WTC11 (cell line): ENCODE data around the gene S100A7.

Experiments
- AR ChIP-seq: fragments of 250-450 bp; sonication (Bioruptor Pico); IDR thresholded peaks from 2 replicates; pipeline ENCODE4 v1.9.0; 2021; ENCODE audit warnings: mild to moderate bottlenecking
- CREB1 ChIP-seq: sonication (generic); formaldehyde crosslinking; IDR thresholded peaks from 2 replicates; pipeline ENCODE4 v1.8.0; 2023; ENCODE audit warnings: mild to moderate bottlenecking, missing genetic modification reagents
- CREM ChIP-seq: sonication (generic); formaldehyde crosslinking; IDR thresholded peaks from 2 replicates; pipeline ENCODE4 v1.8.1; 2022; ENCODE audit warnings: mild to moderate bottlenecking, missing genetic modification reagents, moderate library complexity
- CTCF ChIP-seq: fragments of 200-600 bp; IDR thresholded peaks from 2 replicates; pipeline ENCODE4 v1.8.0; 2022; ENCODE audit warnings: antibody characterized with exemption
- ETV6 ChIP-seq: sonication (generic); formaldehyde crosslinking; IDR thresholded peaks from 2 replicates; pipeline ENCODE4 v1.8.1; 2022; ENCODE audit warnings: mild to moderate bottlenecking, missing genetic modification reagents
- FOXJ3 ChIP-seq: sonication (generic); formaldehyde crosslinking; IDR thresholded peaks from 2 replicates; pipeline ENCODE4 v1.9.0; 2021; ENCODE audit warnings: missing genetic modification reagents, mild to moderate bottlenecking, borderline replicate concordance
- IRF1 ChIP-seq: sonication (generic); formaldehyde crosslinking; IDR thresholded peaks from 2 replicates; pipeline ENCODE4 v1.8.0; 2023; ENCODE audit warnings: missing genetic modification reagents
- MLX ChIP-seq: sonication (generic); formaldehyde crosslinking; IDR thresholded peaks from 2 replicates; pipeline ENCODE4 v1.8.1; 2023; ENCODE audit warnings: mild to moderate bottlenecking, missing genetic modification reagents, moderate library complexity
- NR3C1 ChIP-seq: sonication (generic); formaldehyde crosslinking; conservative IDR thresholded peaks from 2 replicates; pipeline ENCODE4 v1.8.1; 2023; ENCODE audit warnings: low read depth, mild to moderate bottlenecking, missing genetic modification reagents
- ZNF263 ChIP-seq: sonication (generic); formaldehyde crosslinking; IDR thresholded peaks from 2 replicates; pipeline ENCODE4 v1.8.1; 2022; ENCODE audit warnings: low read depth, mild to moderate bottlenecking, moderate library complexity, missing genetic modification reagents
- ZNF317 ChIP-seq: sonication (generic); formaldehyde crosslinking; IDR thresholded peaks from 2 replicates; pipeline ENCODE4 v1.8.1; 2023; ENCODE audit warnings: low read depth, mild to moderate bottlenecking, moderate library complexity, missing genetic modification reagents, borderline replicate concordance

GRCh38 chr1:153494976-153495535 lies 34.6 kb upstream of the S100A7 start:
- TF ChIP-seq CTCF (peak; percentile 95), ZNF317 (CRISPR knock-in tag) (no peak), NR3C1 (CRISPR knock-in tag) (no peak), CREM (no peak), IRF1 (CRISPR knock-in tag) (no peak), ZNF263 (CRISPR knock-in tag) (no peak), AR (CRISPR knock-in tag) (no peak), CREB1 (CRISPR knock-in tag) (no peak), FOXJ3 (CRISPR knock-in tag) (no peak), ETV6 (CRISPR knock-in tag) (no peak), MLX (no peak)
